ENCODE measurements around the gene MAP2K6. TPM values are rescaled to one million over a fixed set of nuclear protein-coding genes. Genes with fewer than 3 reads are reported as not detected.
A peak's percentile ranks its signal among the peaks of the same experiment; 100 is the strongest.

The MAP2K6 gene
- total RNA-seq, 1 experiment from 2014 or later, result 106 TPM

DNA sequence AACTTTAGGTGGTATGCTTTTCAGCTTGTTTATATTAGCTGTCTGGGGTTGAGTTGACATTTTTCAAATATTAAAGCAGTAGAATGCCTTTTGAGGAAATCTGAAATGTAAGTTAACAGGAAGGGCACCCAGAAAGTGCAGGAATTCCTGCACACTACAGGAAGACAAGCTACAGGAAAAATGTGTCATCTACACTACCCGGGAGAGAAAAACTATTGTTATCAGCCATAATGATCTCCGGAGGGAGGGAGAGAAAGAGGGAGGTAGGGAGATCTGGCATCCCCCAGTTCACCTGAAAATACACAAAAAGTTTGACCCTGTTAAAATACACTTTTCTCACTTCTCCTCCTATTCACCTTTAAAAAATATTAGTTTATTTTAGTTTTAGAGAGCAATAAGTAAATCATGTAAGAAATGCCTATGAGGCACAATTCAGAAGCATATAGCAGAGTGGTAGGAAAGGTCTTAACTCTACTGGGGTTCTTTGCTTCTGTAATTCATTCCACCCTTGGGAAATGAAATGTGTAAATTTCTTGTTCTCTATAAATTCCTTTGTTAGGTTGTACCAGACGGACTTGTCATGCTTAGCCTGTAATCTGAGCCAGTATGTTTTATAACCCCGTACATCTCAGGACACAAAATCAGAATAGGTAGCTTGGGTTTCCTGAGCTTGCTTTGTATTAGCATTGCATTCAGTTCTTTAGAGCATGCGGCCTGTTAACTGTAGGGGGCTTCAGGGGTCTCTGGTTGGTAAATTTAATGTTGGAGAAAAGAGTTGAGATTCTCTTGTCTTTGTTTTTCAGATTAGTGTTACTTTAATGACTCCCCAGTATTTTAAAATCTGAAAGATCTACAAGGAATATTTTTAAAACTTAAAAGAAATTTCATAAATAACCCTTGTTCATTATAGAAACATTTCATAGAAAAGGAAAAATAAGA lies 3.3 kb downstream of the MAP2K6 start:
- H3K36me3 ChIP-seq (ENCODE audit: insufficient read depth, low read length), result no peaks in the 10 kb centered on the region
- peaks cover 81% of the 10 kb centered on the region for H3K4me1 ChIP-seq (ENCODE audit: low read length)
- no peaks in the 10 kb centered on the region for H3K9me2 ChIP-seq (replicated peaks; ENCODE audit: insufficient read depth, low read length)
- peak overlapping the region; percentile 100 for H3K27ac ChIP-seq (ENCODE audit: low read length)
- DNase-seq, result peak; percentile 94
- no peaks in the 10 kb centered on the region for H4K20me1 ChIP-seq (ENCODE audit: insufficient read depth, low read depth, low read length)
- H3K4me2 ChIP-seq (ENCODE audit: low read depth, low read length, poor library complexity, severe bottlenecking), result peak overlapping the region; percentile 81
- peak overlapping the region; percentile 71 for H3K4me3 ChIP-seq (ENCODE audit: low read length)
- peaks cover 19% of the 10 kb centered on the region for H3K79me2 ChIP-seq (ENCODE audit: low read length)
- no peaks in the 10 kb centered on the region for H3K9me3 ChIP-seq (ENCODE audit: low read length)
- H3K9ac ChIP-seq (ENCODE audit: low read length), result peak overlapping the region; percentile 83
- no peak overlapping the region for H2AFZ ChIP-seq (ENCODE audit: low read length)
- H3K27me3 ChIP-seq (ENCODE audit: low read length), result no peaks in the 10 kb centered on the region

DNA sequence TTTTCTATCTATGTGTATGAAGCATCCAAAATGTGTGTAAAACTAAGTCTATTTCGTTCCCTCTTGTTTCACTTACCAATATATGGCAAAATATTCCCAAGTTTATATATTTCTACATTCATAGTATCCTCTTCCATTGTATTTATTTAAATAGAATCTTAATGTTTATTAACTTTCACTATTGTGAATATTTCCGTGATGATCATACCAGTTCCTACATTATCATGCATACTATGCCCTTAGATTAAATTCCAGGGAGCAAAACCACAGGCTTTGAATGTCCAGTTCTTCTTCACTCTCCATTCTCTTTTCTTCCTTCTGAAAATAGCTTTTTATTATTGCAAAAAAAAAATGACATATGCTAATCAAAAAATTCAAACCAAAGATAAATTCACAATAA lies 4.0 kb downstream of the MAP2K6 start:
- no peak for DNase-seq
- no peaks in the 10 kb centered on the region for H4K20me1 ChIP-seq (ENCODE audit: insufficient read depth, low read depth, low read length)
- H3K4me3 ChIP-seq (ENCODE audit: low read length), result peak overlapping the region; percentile 39
- no peak overlapping the region for H2AFZ ChIP-seq (ENCODE audit: low read length)
- no peaks in the 10 kb centered on the region for H3K27me3 ChIP-seq (ENCODE audit: low read length)
- H3K9me3 ChIP-seq (ENCODE audit: low read length), result no peaks in the 10 kb centered on the region
- H3K4me1 ChIP-seq (ENCODE audit: low read length), result peaks cover 74% of the 10 kb centered on the region
- peaks cover 19% of the 10 kb centered on the region for H3K79me2 ChIP-seq (ENCODE audit: low read length)
- H3K4me2 ChIP-seq (ENCODE audit: low read depth, low read length, poor library complexity, severe bottlenecking), result peak overlapping the region; percentile 81
- peak overlapping the region; percentile 83 for H3K9ac ChIP-seq (ENCODE audit: low read length)
- H3K27ac ChIP-seq (ENCODE audit: low read length), result peak overlapping the region; percentile 100
- H3K36me3 ChIP-seq (ENCODE audit: insufficient read depth, low read length), result no peaks in the 10 kb centered on the region
- H3K9me2 ChIP-seq (replicated peaks; ENCODE audit: insufficient read depth, low read length), result no peaks in the 10 kb centered on the region

DNA sequence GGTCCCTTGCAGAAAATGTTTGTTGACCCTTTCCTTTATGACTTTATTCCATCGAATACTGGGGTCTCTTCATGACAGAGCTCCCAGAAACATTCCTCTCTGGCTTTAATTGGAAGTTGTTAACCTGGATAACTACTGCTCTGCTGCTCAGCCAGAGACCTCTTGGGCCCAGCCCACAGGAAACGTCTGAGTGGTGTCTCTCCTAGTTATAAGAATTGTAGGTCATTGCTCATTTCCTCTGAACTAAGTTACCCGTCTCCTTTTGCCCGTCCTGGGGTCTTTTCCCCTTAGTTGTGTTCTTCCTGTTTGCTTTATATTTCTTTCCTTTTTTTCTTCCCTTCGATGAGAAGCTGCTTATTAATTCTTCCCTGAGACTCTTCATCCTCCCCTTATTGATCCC lies 9.0 kb downstream of the MAP2K6 start:
- Histone ChIP-seq H3K27me3 (ENCODE audit: low read length) (no peaks in the 10 kb centered on the region), H4K20me1 (ENCODE audit: insufficient read depth, low read depth, low read length) (no peaks in the 10 kb centered on the region), H3K36me3 (ENCODE audit: insufficient read depth, low read length) (no peaks in the 10 kb centered on the region), H3K79me2 (ENCODE audit: low read length) (peaks cover 33% of the 10 kb centered on the region), H3K4me1 (ENCODE audit: low read length) (peaks cover 47% of the 10 kb centered on the region), H3K9me2 (replicated peaks; ENCODE audit: insufficient read depth, low read length) (no peaks in the 10 kb centered on the region), H2AFZ (ENCODE audit: low read length) (no peak overlapping the region), H3K4me2 (ENCODE audit: low read depth, low read length, poor library complexity, severe bottlenecking) (no peak overlapping the region), H3K27ac (ENCODE audit: low read length) (no peak overlapping the region), H3K4me3 (ENCODE audit: low read length) (no peak overlapping the region), H3K9ac (ENCODE audit: low read length) (no peak overlapping the region), H3K9me3 (ENCODE audit: low read length) (no peaks in the 10 kb centered on the region)
- DNase-seq, result no peak

- Histone ChIP-seq H3K4me3 (ENCODE audit: low read length) (no peak overlapping the region), H4K20me1 (ENCODE audit: insufficient read depth, low read depth, low read length) (no peaks in the 10 kb centered on the region), H3K9ac (ENCODE audit: low read length) (no peak overlapping the region), H3K27ac (ENCODE audit: low read length) (no peak overlapping the region), H3K36me3 (ENCODE audit: insufficient read depth, low read length) (no peaks in the 10 kb centered on the region), H2AFZ (ENCODE audit: low read length) (no peak overlapping the region), H3K79me2 (ENCODE audit: low read length) (peaks cover 26% of the 10 kb centered on the region), H3K27me3 (ENCODE audit: low read length) (no peaks in the 10 kb centered on the region), H3K9me3 (ENCODE audit: low read length) (no peaks in the 10 kb centered on the region), H3K9me2 (replicated peaks; ENCODE audit: insufficient read depth, low read length) (no peaks in the 10 kb centered on the region), H3K4me1 (ENCODE audit: low read length) (peaks cover 47% of the 10 kb centered on the region), H3K4me2 (ENCODE audit: low read depth, low read length, poor library complexity, severe bottlenecking) (no peak overlapping the region)
- no peak for DNase-seq
Observed at GRCh38 chr17:69424287-69425041, 10.0 kb downstream of the MAP2K6 start.

DNA sequence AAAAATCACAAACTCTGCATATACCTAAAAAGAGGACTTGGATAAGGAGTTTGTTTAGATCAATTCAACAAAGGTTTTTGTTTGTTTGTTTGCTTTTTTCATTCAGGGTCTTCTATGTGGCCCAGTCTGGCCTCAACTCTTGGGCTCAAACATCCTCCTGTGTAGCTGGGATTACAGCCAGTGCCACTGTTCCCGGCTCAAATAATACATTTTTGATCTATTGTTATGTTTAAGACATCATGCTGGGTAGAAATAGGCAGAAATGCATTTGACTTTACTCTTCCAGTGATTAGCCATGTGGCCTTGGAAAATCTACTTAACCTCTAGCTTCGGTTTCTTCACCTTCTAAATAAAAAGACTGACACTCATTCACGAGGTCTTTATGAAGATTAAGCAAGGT lies 11.5 kb downstream of the MAP2K6 start:
- Histone ChIP-seq H3K27ac (ENCODE audit: low read length) (0 out of 2 replicates have a peak overlapping the region, but pooled peaks have one; percentile 0), H4K20me1 (ENCODE audit: insufficient read depth, low read depth, low read length) (no peaks in the 10 kb centered on the region), H3K9ac (ENCODE audit: low read length) (no peak overlapping the region), H3K36me3 (ENCODE audit: insufficient read depth, low read length) (no peaks in the 10 kb centered on the region), H3K9me2 (replicated peaks; ENCODE audit: insufficient read depth, low read length) (no peaks in the 10 kb centered on the region), H3K9me3 (ENCODE audit: low read length) (no peaks in the 10 kb centered on the region), H2AFZ (ENCODE audit: low read length) (no peak overlapping the region), H3K27me3 (ENCODE audit: low read length) (no peaks in the 10 kb centered on the region), H3K4me2 (ENCODE audit: low read depth, low read length, poor library complexity, severe bottlenecking) (no peak overlapping the region), H3K4me1 (ENCODE audit: low read length) (peaks cover 44% of the 10 kb centered on the region), H3K4me3 (ENCODE audit: low read length) (no peak overlapping the region), H3K79me2 (ENCODE audit: low read length) (peaks cover 17% of the 10 kb centered on the region)
- DNase-seq, result no peak

DNA sequence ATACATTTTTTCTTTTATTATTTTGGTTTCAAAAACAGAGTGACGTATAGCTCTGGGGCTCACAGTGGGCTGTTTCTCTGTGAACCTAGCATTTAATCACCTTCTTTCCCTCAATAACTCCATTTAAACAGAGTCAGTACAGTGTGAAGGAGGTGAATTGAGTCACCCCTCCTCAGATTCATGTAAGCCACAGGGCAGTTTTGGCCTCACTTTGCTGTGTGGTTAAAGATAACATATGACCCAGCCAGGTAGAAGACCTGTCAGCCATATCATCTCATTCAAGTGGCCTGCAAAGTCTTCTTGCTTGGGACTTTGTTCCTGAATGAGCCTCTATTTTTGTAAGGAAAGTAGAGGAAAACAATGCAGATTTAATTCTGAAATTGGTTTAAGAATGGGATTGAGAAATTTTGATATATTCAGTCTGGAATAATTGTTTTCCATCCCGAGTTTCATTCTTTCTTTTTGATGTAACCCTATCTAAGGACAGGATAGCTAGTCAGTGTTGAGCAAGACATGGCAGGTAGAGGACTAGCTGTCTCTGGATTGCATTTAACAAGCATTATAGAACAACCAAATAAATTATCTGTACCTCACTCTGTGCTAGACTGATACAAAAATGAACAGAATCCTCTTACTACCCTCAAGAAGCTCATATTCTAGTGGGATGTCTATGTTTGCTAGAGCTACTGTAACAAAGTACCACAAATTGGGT lies 13.1 kb downstream of the MAP2K6 start:
- Histone ChIP-seq H3K4me2 (ENCODE audit: low read depth, low read length, poor library complexity, severe bottlenecking) (no peak overlapping the region), H3K9ac (ENCODE audit: low read length) (no peak overlapping the region), H3K27ac (ENCODE audit: low read length) (peak overlapping the region; percentile 61; the same call in 1 of the 2 replicates), H3K4me1 (ENCODE audit: low read length) (peaks cover 60% of the 10 kb centered on the region), H4K20me1 (ENCODE audit: insufficient read depth, low read depth, low read length) (no peaks in the 10 kb centered on the region), H3K9me2 (replicated peaks; ENCODE audit: insufficient read depth, low read length) (no peaks in the 10 kb centered on the region), H2AFZ (ENCODE audit: low read length) (no peak overlapping the region), H3K9me3 (ENCODE audit: low read length) (no peaks in the 10 kb centered on the region), H3K27me3 (ENCODE audit: low read length) (no peaks in the 10 kb centered on the region), H3K79me2 (ENCODE audit: low read length) (peaks cover 17% of the 10 kb centered on the region), H3K36me3 (ENCODE audit: insufficient read depth, low read length) (no peaks in the 10 kb centered on the region), H3K4me3 (ENCODE audit: low read length) (no peak overlapping the region)
- DNase-seq, result no peak

DNA sequence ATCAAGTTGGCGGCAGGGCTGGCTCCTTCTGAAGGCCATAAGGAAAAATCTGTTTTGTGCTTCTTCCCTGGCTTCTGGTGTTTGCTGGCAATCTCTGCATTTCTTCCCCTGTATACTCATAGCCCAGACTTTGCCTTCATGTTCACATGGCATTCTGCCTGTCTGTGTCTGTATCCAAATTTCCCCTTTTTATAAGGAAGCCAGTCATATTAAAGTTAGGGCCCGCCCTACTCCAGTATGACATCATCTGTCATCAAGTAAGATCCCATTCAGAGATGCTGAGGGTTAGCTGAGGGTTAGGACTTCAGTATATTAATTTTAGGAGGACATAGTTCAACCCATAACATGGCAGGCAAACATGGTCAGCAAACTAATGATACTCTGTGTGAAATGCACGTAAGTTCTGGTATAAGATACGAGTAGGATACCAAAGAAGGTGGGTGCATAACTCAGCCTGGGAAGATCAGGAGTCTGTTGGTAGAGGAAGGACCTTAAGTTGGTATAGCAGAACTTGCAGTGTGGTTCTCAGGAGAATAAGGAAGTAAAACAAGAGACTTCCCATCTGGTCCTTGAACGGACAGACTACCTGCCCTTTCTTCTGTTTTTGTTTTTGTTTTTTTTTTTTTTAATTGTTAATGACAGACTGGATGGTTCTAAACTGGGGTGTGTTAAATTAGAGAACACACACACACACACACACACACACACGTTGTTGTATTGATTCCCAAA lies 13.9 kb downstream of the MAP2K6 start:
- Histone ChIP-seq H3K9ac (ENCODE audit: low read length) (no peak overlapping the region), H3K27me3 (ENCODE audit: low read length) (no peaks in the 10 kb centered on the region), H3K4me2 (ENCODE audit: low read depth, low read length, poor library complexity, severe bottlenecking) (peak overlapping the region; percentile 12), H3K79me2 (ENCODE audit: low read length) (peaks cover 17% of the 10 kb centered on the region), H3K27ac (ENCODE audit: low read length) (peak overlapping the region; percentile 61), H3K36me3 (ENCODE audit: insufficient read depth, low read length) (no peaks in the 10 kb centered on the region), H3K4me1 (ENCODE audit: low read length) (peaks cover 68% of the 10 kb centered on the region), H3K9me2 (replicated peaks; ENCODE audit: insufficient read depth, low read length) (no peaks in the 10 kb centered on the region), H4K20me1 (ENCODE audit: insufficient read depth, low read depth, low read length) (no peaks in the 10 kb centered on the region), H3K4me3 (ENCODE audit: low read length) (no peak overlapping the region; the same call in 1 of the 2 replicates), H3K9me3 (ENCODE audit: low read length) (no peaks in the 10 kb centered on the region), H2AFZ (ENCODE audit: low read length) (peak overlapping the region; percentile 8; the same call in 1 of the 2 replicates)
- DNase-seq, result peak; percentile 59
